ENCODE results near the gene BIN1.

BIN1 gene

GRCh38 chr2:127058246-127058953, 48.6 kb downstream of the BIN1 start:
- DNase-seq (ENCODE audit: low spot score), result no peak

DNA sequence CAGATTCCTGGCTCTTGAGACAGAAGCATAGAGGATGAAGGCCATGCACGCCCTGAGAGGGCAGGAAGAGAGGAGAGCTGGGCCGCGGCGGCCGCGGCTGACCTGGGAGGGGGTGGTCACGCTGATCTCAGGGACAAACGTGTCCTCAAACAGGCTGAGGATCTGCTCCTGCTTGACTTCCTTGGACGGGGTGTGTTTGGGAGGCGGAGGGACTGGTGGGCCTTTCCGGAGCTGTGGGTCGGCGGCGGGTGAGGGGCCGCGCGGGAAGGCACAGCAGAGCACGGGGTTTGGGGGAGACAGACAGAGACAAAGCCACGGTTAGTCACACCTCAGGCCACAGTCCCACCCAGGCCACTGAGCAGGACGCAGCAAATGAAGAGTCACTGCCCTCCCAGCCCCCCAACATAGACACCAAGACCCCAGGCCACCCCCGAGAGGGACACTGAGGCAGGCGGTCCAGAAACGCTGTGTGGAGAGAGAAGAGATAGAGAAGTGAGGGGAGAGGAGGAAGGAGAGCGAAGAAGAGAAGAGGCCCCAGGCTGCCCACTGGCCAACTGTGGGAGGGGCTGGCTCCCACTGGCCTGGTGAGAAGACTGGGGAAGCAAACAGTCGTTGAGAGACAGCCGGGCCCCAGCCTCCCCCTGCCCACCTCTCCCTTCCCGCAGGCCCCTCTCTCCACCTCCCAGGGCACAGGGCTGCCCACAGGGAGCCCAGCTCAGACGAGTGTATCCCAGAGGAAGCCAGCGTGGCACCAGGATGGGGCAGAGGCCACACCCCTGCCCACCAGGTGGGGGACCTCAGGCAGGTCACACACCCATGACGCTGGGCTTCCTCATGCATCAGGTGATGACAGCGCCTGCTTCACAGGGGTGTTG, 49.3 kb downstream of the BIN1 start:
- no peak for DNase-seq (ENCODE audit: low spot score)

- no peak for DNase-seq (ENCODE audit: low spot score)
Observed at GRCh38 chr2:127056631-127057370, 50.2 kb downstream of the BIN1 start.

DNA sequence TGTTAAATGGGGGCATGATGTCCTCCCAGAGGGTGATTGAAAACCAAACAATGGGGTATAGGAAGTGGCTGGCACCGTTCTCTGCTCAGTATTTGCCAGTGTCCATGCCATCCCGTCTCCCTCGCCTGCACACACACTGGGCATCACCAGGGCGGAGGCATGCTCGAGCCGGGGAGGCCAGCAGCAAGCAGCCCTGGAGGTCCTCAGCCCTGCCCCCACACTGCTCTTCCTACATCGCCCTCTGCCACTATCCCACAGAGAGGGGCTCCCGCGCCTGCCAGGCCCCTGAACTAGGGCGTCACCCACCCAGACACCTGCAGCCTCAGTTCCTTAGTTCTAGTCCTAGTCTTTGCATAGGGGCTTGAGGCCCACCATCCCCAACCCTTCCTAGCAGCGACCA, 50.9 kb downstream of the BIN1 start:
- no peak for DNase-seq (ENCODE audit: low spot score)

GRCh38 chr2:127055786-127056076, 51.2 kb downstream of the BIN1 start:
- DNase-seq (ENCODE audit: low spot score), result no peak

GRCh38 chr2:127054996-127055785, 51.8 kb downstream of the BIN1 start:
- no peak for DNase-seq (ENCODE audit: low spot score)

- no peak for DNase-seq (ENCODE audit: low spot score)
Observed at GRCh38 chr2:127054604-127054930, 52.4 kb downstream of the BIN1 start.

- no peak for DNase-seq (ENCODE audit: low spot score)
Observed at GRCh38 chr2:127053731-127054603, 53.0 kb downstream of the BIN1 start.

DNA sequence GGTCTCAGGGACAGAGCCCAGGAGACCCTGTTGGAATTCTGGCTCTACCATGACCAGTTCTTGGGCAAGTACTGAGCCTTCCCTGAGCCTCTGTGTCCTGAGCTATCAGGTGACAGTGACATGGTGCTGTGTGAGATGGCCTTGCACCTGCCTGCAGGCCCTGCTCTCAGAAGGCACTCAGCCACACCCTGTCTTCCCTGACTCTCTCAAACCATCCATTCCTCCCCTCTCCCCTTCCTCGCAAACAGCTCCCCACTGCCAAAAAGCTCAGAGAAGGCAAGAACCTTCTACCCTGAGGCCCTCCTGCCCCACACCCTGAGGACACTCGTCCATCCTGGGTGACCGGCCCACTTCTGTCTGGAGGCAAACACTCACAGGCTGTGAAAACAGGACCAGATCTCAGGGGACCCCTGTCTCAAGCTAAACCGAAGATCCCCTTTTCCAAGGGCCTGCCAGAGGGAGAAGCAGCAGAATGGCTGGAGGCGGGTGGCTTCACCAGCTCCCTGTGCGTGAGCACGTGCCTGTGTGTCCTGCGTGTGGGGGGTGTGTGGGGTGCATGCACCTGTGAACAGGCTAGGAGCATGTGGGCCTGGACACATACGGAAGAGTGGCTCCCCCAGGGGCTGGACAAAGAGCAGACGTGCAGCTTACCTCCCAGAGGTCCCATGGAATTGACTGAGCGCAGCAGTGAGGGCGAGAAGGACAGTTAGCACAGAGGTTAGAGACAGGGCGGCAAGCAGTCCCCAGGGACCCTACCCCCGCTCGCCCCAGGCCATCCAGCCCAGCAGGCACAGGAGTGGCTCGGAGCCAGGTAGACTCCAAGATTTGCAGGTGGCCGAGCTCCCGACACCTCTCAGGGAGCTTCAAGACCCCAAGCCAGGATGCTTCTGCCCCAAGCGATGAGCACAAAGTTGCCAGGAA, 53.9 kb downstream of the BIN1 start:
- no peak for DNase-seq (ENCODE audit: low spot score)

GRCh38 chr2:127052057-127052770, 54.7 kb downstream of the BIN1 start:
- DNase-seq (ENCODE audit: low spot score), result no peak

GRCh38 chr2:127051116-127052056, 55.6 kb downstream of the BIN1 start:
- no peak for DNase-seq (ENCODE audit: low spot score)

GRCh38 chr2:127050803-127051115, 56.2 kb downstream of the BIN1 start:
- no peak for DNase-seq (ENCODE audit: low spot score)

GRCh38 chr2:127049927-127050802, 56.8 kb downstream of the BIN1 start:
- DNase-seq (ENCODE audit: low spot score), result peak; percentile 55

GRCh38 chr2:127048969-127049897, 57.7 kb downstream of the BIN1 start:
- DNase-seq (ENCODE audit: low spot score), result no peak

GRCh38 chr2:127048618-127048935, 58.4 kb downstream of the BIN1 start:
- DNase-seq (ENCODE audit: low spot score), result no peak

All from cerebellar cortex (tissue), 1 donor.